Esophagus muscularis mucosa (tissue), 4 donors: ENCODE data around the gene GNB3.

Source experiments
- CTCF ChIP-seq, 3 experiments: fragments of 200-600 bp in 2 of 3; fragments of 450-650 bp in 1 of 3; sonication (generic) in 2 of 3; IDR thresholded peaks; one replicate each; pipeline ENCODE4 v1.5.1; 2017 to 2019; ENCODE audit warnings: antibody characterized with exemption in 3 of 3, mild to moderate bottlenecking in 2 of 3, moderate library complexity in 1 of 3
- EP300 ChIP-seq: sonication (generic); formaldehyde crosslinking; IDR thresholded peaks from one replicate; pipeline ENCODE4 v1.6.1; 2017; ENCODE audit warnings: antibody characterized with exemption
- POLR2A ChIP-seq: fragments of 450-650 bp; IDR thresholded peaks from one replicate; pipeline ENCODE4 v1.6.1; 2017; ENCODE audit warnings: antibody characterized with exemption, moderate library complexity, mild to moderate bottlenecking, low read depth
- POLR2AphosphoS5 ChIP-seq, 2 donors: sonication (generic); formaldehyde crosslinking; IDR thresholded peaks; one replicate each; pipeline ENCODE4 v1.6.1; 2017; ENCODE audit warnings: antibody characterized with exemption in 2 of 2

GRCh38 chr12:6795088-6795487 is 45.6 kb upstream of the GNB3 start:
- no peak for TF ChIP-seq POLR2A
- TF ChIP-seq CTCF (IDR thresholded peaks at IDR 0.05), result no peak
- no peak for TF ChIP-seq POLR2AphosphoS5 (IDR thresholded peaks at IDR 0.05)
- no peak for TF ChIP-seq EP300
